Stimulated activated CD4-positive, alpha-beta T cell treated with anti-CD3 and anti-CD28 coated beads, Interleukin-2, amount 100 ng/mL, for 4 hours (primary cell): Measurements from ENCODE around the gene IPPK.
A peak's percentile ranks its signal among the peaks of the same experiment; 100 is the strongest.

ENCODE experiments used
- DNase-seq: peaks from one replicate; pipeline ENCODE4 v3.0.0-alpha.2; 2020; ENCODE audit warnings: low read depth

IPPK gene

GRCh38 chr9:92686954-92687353 lies 17.0 kb upstream of the IPPK start:
- no peak for DNase-seq

GRCh38 chr9:92685022-92685421 lies 15.1 kb upstream of the IPPK start:
- DNase-seq, result no peak

- no peak for DNase-seq
Observed at GRCh38 chr9:92682269-92682668, 12.3 kb upstream of the IPPK start.

GRCh38 chr9:92680166-92681119 lies 10.5 kb upstream of the IPPK start:
- no peak for DNase-seq

- DNase-seq, result no peak
Observed at GRCh38 chr9:92679413-92680165, 9.7 kb upstream of the IPPK start.

GRCh38 chr9:92671323-92671722 lies 1.4 kb upstream of the IPPK start:
- DNase-seq, result no peak

- peak; percentile 4 for DNase-seq
Observed at GRCh38 chr9:92669527-92669889, 423 bp downstream of the IPPK start.

- DNase-seq, result peak; percentile 26
Observed at GRCh38 chr9:92668746-92669526, 995 bp downstream of the IPPK start.

- no peak for DNase-seq
Observed at GRCh38 chr9:92666912-92667532, 2.9 kb downstream of the IPPK start.

- no peak for DNase-seq
Observed at GRCh38 chr9:92666236-92666635, 3.7 kb downstream of the IPPK start.

GRCh38 chr9:92665836-92666235 lies 4.1 kb downstream of the IPPK start:
- DNase-seq, result no peak

- no peak for DNase-seq
Observed at GRCh38 chr9:92664394-92665152, 5.4 kb downstream of the IPPK start.

GRCh38 chr9:92663951-92664350 lies 6.0 kb downstream of the IPPK start:
- no peak for DNase-seq

- no peak for DNase-seq
Observed at GRCh38 chr9:92663126-92663525, 6.8 kb downstream of the IPPK start.

- no peak for DNase-seq
Observed at GRCh38 chr9:92661743-92662142, 8.2 kb downstream of the IPPK start.

- no peak for DNase-seq
Observed at GRCh38 chr9:92661127-92661526, 8.8 kb downstream of the IPPK start.

- no peak for DNase-seq
Observed at GRCh38 chr9:92660266-92660665, 9.7 kb downstream of the IPPK start.

- no peak for DNase-seq
Observed at GRCh38 chr9:92659601-92660000, 10.3 kb downstream of the IPPK start.

GRCh38 chr9:92658611-92659010 lies 11.3 kb downstream of the IPPK start:
- no peak for DNase-seq

GRCh38 chr9:92658176-92658575 lies 11.8 kb downstream of the IPPK start:
- DNase-seq, result no peak
